Effector CD4-positive, alpha-beta T cell (primary cell): ENCODE results near the gene IGF2BP3.

Experiments
- DNase-seq: peaks from one replicate; pipeline ENCODE4 v3.0.0-alpha.2; 2020

Gene IGF2BP3

GRCh38 chr7:23471106-23471859 lies 992 bp upstream of the IGF2BP3 start:
- DNase-seq = peak; percentile 6

- no peak for DNase-seq
Observed at GRCh38 chr7:23469961-23470250, 385 bp downstream of the IGF2BP3 start.

- peak; percentile 18 for DNase-seq
Observed at GRCh38 chr7:23469150-23469960, 936 bp downstream of the IGF2BP3 start.

GRCh38 chr7:23468526-23469149 lies 1.7 kb downstream of the IGF2BP3 start:
- DNase-seq = no peak

GRCh38 chr7:23467806-23468525 lies 2.3 kb downstream of the IGF2BP3 start:
- DNase-seq = no peak

GRCh38 chr7:23467291-23467805 lies 2.9 kb downstream of the IGF2BP3 start:
- DNase-seq = no peak

- no peak for DNase-seq
Observed at GRCh38 chr7:23462846-23463245, 7.4 kb downstream of the IGF2BP3 start.

GRCh38 chr7:23458044-23458443 lies 12.2 kb downstream of the IGF2BP3 start:
- no peak for DNase-seq

GRCh38 chr7:23456093-23456492 lies 14.2 kb downstream of the IGF2BP3 start:
- no peak for DNase-seq

- DNase-seq = no peak
Observed at GRCh38 chr7:23454881-23455526, 15.3 kb downstream of the IGF2BP3 start.

GRCh38 chr7:23450518-23450917 lies 19.8 kb downstream of the IGF2BP3 start:
- DNase-seq = no peak

- DNase-seq = no peak
Observed at GRCh38 chr7:23449941-23450340, 20.4 kb downstream of the IGF2BP3 start.

GRCh38 chr7:23445326-23445725 lies 25.0 kb downstream of the IGF2BP3 start:
- DNase-seq = no peak

- no peak for DNase-seq
Observed at GRCh38 chr7:23443974-23444373, 26.3 kb downstream of the IGF2BP3 start.

- DNase-seq = no peak
Observed at GRCh38 chr7:23438171-23438570, 32.1 kb downstream of the IGF2BP3 start.

- DNase-seq = no peak
Observed at GRCh38 chr7:23434147-23434917, 36.0 kb downstream of the IGF2BP3 start.

- DNase-seq = no peak
Observed at GRCh38 chr7:23431702-23432199, 38.5 kb downstream of the IGF2BP3 start.

- no peak for DNase-seq
Observed at GRCh38 chr7:23430893-23431259, 39.4 kb downstream of the IGF2BP3 start.

GRCh38 chr7:23426876-23427275 lies 43.4 kb downstream of the IGF2BP3 start:
- DNase-seq = no peak

GRCh38 chr7:23422909-23423308 lies 47.4 kb downstream of the IGF2BP3 start:
- no peak for DNase-seq

GRCh38 chr7:23422384-23422783 lies 47.9 kb downstream of the IGF2BP3 start:
- no peak for DNase-seq

- no peak for DNase-seq
Observed at GRCh38 chr7:23419845-23420244, 50.4 kb downstream of the IGF2BP3 start.
